Muscle of arm (tissue), 12 donors: Measurements from ENCODE around the gene EXD3. TPM values are rescaled to one million over a fixed set of nuclear protein-coding genes. Genes with fewer than 3 reads are reported as not detected.
"Not testable (repeated sequence)": the region's sequence is repeated elsewhere in the genome, so short reads cannot be mapped to it uniquely, and the experiment has no call there.

Experiments used
- DNase-seq: peaks from one replicate; pipeline ENCODE4 v3.0.0-alpha.2; 2013
- polyA plus RNA-seq, 12 donors: library from polyadenylated mRNA; unstranded; fragments of 120-200 nt; gene quantifications; one replicate each; pipeline ENCODE4 v1.2.1, GENCODE V29; 2013; ENCODE audit not compliant: insufficient read length in 12 of 12

Gene EXD3
- polyA plus RNA-seq, 12 donors, result 6.7 to 21.6 (median 11.6) TPM; not detected in 1

DNA sequence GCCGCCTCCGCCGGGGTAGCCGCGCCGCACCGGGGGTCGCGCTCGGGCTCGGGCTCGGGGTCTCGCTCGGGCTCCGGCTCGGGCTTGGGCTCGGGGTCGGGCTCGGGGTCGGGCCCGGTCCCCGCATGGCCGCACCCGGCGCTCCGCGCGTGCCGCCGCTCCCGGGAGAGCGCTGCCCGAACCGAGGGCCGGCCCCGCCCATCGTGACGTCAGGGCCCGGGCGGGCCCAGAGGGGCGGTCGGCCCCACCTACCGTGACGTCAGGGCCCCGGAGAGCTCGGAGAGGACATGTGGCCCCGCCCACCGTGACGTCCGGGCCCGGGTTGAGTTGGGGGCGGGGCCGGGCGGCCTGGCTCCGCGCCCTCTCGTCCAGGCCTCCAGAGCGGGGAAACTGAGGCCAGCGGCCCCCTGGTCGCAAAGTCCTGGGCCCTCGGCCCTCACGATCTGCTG is 36.2 kb upstream of the EXD3 start, which contains the start of gene NSMF:
Gene NSMF, minus strand, starts transcription at position 183 of the 449 bp plus-strand sequence. CDS start 232 bp downstream, outside the sequence.
- DNase-seq, result peak; percentile 91

DNA sequence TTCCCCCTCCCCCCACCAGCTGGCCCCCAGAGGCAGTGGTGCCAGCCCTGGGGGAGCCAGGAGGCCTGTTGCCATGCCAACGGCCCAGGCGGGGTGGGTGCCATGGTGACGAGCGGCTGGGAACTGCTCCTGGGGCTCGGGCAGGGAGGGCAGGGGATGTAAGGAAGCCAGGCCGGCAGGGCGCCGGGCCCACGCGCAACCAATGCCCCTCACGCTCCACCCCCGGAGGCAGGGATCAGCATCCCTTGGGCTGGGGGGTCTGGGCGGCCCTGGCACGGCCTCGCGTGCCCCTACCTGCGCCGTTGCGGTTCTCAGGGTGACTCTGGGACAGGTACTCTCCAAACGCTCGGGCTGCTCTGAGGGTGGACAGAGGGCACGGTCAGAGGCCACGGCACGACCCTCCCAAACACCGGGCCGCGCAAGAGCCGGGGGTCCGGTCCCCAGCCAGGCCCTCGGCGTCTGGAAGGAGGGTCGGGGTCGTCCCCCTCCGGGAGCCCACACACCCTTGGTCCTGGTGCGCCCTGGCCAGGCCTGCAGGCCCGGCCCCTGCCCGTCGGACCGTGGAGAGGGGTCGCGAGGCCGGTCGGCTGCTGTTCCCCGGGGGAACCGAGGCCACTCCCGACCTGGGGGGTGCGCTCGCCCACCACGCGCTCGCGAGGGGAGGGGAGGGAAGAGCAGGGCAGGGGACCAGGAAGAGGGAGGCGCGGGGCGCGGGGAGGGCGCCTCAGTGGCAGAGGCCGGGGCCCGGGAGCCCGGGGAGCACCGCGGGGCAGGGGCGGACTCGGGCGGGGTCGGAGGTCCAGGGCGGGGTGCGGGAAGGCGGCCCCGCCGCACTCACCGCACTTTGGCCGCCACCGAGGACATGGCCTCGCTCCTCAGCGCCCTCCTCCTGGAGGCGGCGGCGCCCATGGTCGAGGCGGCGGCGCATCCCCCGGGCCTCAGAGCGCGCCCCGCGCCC is 35.5 kb upstream of the EXD3 start:
- DNase-seq, result no peak

DNA sequence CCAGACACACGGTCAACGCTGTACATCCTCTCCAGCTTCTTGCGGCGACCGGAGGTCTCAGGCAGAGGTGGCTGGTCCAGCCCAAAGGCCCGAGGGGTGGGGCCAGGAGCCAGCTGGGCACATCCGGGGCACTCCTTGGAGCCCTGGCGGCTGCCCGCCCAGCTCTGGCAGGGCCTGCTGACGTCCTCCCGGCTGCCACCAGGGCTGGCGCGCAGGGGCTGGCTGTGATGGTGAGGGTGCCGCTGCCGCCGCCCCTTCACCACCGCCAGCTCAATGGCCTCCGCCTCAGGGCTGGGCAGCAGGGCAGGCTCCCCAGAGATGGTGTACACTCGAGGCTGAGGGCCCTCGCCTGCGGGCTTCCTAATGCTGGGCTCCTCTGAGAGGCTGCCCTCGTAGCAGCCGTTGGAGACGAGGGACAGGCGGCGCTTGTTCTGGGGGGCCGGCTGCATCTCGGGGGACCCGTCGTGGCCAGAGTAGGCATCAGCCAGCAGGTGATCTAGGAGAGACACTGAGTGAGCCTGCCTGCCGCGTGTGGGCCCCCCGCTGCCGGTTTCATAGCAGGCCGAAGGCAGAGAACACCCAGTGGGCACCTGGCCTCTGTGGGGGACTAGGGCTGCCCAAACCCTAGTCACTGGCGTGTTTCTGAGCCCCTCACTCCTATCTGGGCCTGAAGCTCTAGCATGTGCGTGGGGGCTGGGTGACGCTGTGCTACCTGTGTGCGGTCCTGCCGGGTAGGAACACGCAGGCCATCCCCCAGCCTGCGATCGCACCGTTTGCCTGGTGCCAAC is 34.6 kb upstream of the EXD3 start:
- no peak for DNase-seq

DNA sequence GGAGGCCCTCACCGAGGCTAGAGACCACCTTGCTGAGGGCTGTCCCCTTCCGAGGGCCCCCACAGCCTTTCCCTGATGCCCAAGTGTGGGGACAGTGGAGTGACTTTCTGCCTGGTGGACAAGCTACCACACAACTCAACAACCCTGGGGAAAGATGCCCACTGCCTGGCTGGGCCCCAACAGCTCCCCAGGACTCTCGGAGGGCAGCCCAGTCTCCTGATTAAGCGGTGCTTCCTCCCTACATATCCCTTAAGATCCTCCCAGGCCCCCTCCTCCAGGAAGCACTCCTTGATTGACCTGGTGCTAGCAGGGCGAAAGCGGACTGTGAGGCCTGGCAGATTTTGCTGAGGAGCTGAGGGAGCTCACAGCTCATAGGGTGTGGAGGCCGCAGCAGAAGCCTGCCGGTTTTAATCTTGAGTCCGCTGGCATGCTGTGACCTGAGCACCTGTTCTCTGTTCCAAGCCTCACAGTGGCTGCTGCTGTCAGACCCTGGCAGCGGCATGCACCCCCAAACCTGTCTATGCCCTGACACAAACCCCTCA is 34.0 kb upstream of the EXD3 start:
- no peak for DNase-seq

DNA sequence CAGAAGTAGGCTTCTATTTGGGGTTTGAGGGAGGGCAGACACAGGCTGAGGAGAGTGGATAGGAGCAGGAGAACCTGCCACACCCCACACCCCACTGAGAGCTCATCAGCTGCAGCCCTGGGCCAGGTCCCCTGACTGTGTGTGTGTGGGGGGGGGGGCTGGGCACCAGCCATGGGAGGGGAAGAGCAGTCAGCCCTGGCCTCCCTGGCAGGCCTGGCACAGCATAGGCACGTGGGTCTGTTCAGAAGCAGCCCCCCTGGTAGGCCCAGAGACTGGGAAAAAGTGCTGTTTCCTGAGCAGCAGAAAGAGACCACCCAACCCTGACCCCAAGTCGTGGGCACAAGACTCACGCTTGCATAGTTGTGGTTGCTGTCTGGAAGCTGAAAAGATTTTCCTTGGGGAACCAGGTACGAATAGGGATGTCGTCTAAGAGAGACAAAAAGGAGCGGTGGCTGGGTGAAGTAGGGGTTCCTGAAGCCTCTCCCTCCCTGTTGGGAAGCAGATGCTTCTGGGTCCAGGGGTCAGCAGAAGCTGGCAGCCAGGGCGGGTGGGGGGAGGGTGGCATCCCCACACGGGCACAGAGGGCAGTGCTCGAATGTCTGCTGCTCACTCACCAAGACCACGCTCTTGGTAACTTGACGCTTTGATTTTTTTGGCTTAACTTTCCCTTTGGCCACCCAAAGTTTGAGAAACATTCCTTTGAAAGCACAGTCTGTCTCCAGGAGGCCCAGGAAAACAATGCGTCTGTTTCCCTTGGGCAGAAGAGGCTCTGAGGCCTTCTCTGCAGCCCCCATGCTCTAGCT is 33.3 kb upstream of the EXD3 start:
- no peak for DNase-seq

DNA sequence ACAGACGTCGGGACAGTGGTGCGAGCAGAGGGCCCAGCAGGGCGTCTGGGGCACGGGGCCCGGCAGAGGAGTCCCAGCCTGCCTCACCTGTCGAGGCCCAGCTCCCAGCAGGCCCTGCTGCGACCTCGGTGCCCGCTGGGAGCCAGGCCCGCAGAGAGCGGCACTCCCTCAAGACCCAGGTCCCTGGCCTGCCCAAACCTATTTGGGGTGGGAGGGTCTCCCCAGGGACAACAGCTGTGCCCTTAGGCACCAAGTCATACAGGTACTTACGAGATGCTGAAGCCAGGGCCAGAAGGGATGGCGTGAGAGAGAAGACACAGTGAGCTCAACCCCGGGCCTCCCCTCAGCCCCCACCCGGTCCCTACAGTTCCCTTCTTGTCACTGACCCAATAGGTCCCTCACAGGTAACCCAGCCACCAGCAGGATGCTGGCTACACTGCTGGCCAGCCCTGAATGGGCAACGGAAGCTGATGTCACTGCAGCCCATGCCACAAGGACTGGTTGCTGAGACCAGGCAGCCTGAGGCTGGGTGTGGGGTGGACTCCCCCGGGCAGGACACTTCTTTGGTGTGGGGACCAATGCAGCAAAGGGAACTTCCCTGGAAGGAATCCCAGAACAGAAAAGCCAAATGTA is 32.5 kb upstream of the EXD3 start:
- DNase-seq, result no peak

DNA sequence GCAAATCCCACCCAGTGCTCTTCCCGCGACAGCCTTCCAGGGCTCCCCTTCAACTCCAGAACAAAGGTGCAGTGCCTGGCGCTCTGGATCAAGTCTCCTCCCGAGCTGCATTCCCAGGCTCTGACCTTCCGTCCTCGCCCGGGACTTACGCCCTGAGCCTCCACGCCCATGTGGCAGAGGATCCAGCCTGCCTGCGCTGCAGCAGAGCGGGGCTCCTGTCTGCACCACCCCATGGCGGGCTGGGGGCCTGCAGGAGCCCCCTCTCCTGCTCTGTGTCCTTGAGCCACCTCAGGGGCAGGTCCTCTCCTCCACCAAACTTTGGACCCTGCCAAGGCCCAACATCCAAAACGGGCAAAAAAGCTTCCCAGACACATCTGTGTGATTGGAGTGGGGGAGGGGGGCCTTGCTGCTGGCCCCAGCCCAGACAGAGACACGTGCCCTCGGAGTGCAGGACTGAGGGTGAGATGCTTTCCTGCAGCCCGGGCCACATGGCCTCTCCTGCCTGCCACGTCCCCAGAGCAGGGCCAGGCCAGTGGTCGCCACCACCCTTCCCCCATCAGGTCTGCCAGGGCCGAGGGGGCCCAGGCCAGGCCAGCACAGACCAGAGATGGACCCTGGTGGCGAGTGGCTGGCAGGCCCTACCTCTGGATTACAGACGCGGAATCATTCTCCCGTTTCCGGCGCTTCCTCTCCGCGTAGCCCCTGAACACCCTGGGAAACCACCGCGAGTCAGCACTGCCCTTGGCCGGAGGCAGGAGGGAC is 31.8 kb upstream of the EXD3 start:
- DNase-seq, result no peak

DNA sequence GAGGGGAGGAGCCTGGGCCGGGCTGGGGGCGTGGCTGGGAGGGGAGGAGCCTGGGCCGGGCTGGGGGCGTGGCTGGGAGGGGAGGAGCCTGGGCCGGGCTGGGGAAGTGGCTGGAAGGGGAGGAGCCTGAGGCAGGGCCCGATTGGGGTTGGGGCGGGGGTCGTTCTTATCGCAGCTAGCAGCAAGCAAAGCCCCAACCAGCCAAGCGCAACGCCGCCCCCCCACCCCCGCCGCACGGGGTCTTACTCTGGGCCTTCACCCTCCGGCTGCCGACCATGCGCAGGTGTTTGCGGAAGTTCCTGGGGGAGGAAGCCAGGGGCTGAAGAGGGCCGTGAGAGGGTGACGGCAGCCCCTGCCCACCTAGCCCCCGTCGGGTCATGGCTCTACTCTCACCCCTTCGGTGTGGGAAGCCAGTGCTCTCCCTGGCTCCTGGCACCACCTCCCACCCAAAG is 31.2 kb upstream of the EXD3 start:
- no peak for DNase-seq

DNA sequence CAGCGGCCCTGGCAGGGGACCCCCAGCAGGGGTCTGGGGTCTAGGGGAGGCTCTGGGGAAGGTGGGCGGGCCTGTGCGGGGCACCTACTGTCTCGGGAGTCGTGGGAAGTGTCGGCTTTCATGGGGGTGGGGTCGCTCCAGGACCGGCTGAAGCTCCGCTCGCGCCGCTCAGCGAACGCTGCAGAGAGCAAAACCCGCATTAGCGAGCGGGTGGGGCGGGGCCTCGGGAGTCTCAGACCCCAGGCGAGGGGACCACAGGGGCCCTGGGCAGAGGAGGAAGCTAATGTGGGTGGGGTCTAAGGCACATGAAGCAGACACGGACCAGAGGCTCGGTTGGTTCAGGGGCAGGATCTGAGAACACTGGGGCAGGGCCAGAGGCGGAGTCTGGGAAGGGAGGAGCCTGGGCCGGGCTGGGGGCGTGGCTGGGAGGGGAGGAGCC is 30.7 kb upstream of the EXD3 start:
- DNase-seq, result peak; percentile 54

DNA sequence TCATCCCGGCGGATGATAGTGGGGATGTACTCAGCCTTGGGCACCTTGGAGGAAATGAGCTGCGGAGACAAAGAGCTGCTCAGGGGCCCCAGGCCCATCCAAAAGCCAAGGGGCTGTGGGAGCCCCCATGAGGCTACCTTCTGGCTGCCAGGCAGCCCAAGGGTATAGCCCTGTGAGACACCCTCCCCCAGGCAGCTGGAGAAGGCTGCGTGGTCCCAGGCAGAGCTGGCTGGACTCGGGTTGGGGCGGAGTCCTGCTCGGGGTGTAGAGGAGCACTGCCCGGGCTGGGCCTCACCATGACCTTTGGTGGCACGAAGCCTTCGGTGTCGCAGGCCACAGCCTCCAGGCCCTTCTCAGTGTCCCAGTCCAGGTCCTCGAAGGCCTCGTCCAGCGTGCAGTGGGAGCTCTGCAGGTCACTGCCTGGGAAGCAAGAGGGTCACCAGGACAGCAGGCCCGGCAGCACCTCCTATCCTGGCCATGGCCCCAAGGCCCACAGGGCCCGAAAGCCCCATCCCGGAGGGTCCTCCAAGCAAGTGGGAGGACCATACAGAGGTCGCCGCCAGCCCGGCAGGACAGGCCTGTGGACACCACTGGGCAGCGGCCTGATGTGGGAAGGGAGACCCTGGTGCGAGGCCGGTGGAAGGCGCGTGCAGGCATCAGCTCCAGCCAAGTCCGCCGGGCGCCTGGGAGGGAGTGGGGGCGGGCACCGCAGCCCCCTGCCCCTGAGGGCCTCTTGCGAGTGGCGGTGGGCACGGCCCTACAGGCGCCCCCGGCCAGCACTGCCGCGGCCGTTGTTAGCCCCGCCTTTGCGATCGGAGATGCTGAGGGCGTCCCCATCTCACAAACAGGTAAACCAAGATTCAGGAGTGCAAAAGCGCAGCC is 30.0 kb upstream of the EXD3 start:
- no peak for DNase-seq

DNA sequence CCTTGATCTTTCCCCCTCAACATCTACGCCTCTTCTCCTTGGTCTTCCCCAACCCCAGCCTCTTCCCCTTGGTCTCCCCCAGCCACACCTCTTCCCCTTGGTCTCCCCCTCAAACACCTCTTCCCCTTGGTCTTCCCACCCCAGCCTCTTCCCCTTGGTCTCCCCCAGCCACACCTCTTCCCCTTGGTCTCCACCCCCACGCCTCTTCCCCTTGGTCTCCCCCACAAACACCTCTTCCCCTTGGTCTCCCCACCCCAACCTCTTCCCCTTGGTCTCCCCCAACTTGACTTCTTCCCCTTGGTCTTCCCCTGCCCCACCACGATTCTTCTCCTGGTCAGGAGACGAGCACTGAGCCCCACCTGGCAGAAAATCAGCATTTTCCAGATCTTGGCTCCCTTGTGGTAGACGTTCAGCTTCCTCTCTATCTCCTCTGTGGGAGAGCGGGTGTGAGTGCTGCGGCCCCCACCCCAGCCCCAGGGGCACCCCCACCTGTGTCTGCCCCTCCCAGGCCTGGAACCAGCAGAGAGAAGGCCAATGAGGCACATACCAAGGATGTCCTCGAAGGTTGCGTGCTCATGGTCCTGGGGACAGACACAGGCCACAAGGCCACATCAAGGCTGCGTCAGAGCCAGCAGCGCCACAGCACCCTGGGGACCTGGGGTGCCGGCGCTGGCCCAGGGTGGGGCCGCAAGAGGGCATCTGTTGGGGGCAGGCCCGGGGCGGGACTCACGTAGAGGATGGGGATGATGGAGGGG is 29.2 kb upstream of the EXD3 start:
- no peak for DNase-seq

DNA sequence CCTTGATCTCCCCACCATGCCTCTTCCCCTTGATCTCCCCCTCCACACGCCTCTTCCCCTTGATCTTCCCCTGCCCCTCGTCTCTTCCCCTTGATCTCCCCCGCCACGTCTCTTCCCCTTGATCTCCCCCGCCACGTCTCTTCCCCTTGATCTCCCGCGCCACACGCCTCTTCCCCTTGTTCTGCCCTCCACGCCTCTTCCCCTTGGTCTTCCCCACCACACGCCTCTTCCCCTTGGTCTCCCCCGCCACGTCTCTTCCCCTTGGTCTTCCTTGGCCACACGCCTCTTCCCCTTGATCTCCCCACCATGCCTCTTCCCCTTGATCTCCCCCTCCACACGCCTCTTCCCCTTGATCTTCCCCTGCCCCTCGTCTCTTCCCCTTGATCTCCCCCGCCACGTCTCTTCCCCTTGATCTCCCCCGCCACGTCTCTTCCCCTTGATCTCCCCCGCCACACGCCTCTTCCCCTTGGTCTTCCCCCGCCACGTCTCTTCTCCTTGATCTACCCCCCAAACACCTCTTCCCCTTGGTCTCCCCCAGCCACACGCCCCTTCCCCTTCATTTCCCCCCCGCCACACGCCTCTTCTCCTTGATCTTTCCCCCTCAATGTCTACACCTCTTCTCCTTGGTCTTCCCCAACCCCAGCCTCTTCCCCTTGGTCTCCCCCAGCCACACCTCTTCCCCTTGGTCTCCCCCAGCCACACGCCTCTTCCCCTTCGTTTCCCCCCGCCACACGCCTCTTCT is 28.5 kb upstream of the EXD3 start:
- DNase-seq, result not testable (repeated sequence)

DNA sequence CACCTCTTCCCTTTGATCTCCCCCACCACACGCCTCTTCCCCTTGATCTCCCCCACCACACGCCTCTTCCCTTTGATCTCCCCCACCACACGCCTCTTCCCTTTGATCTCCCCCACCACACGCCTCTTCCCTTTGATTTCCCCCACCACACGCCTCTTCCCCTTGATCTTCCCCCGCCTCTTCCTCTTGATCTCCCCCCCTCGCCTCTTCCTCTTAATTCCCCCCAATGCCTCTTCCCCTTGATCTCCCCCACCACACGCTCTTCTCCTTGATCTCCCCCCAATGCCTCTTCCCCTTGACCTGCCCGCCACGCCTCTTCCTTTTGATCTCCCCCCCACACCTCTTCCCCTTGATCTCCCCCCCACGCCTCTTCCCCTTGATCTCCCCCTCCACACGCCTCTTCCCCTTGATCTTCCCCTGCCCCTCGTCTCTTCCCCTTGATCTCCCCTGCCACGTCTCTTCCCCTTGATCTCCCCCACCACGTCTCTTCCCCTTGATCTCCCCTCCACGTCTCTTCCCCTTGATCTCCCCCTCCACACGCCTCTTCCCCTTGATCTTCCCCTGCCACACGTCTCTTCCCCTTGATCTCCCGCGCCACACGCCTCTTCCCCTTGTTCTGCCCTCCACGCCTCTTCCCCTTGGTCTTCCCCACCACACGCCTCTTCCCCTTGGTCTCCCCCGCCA is 27.7 kb upstream of the EXD3 start:
- DNase-seq, result not testable (repeated sequence)

DNA sequence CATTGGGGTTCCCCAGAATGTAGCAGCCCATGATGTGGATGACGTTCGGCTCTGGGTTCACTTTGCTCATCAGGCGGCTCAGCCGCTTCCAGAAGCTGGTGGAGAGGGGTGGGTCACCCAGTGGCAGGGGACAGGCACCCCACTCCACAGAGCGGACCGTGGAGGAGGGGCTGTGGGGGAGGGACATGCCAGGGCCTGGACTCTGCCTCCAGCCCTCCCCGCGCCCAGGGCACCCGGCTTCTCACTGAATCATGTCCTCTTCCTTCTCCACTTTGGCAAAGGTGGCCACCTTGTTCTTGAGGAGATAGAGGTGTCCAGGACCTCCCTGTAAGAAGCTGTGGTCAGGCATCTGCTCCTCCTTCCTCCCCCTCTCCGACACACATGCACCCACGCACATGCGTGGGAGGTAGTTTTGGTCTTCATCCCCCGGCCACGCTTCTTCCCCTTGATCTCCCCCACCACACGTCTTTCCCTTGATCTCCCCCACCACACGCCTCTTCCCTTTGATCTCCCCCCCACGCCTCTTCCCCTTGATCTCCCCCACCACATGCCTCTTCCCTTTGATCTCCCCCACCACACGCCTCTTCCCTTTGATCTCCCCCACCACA is 27.1 kb upstream of the EXD3 start:
- DNase-seq, result no peak

DNA sequence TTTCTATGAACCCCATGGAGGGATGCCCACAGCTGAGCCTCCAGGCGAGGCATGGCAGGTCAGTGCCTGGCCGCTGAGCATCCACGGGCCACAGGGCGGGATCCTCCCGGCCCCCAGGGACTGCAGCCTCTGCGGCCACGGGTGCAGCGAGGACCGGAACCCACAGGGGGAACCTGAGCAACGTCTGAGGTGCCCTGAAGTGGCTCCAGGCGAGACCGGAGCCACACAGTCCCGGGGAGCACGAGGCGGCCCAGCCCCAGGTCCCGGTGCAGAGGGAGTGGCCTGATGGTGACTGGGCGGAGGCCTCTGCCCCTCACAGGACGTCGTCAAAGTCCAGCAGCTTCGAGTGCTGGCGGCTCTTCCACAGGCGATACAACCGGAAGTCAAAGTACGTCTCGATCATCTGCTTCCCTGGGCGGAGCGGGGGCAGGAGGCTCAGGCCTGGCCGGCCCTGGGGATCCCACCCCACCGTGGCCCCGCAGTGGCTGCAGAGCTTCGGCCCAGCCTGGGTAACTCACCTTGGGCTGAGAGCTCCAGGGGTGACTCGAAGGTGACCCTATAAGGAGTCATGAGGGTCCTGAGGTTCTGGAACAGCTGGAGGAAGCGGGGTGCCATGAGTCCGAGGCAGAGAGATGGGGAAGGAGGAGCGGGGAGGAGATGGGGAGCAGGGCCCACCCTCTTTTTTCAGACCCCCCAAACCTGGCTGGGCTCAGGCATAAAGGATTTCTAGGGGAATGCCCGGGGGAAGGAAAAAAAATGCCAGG is 26.3 kb upstream of the EXD3 start:
- no peak for DNase-seq

DNA sequence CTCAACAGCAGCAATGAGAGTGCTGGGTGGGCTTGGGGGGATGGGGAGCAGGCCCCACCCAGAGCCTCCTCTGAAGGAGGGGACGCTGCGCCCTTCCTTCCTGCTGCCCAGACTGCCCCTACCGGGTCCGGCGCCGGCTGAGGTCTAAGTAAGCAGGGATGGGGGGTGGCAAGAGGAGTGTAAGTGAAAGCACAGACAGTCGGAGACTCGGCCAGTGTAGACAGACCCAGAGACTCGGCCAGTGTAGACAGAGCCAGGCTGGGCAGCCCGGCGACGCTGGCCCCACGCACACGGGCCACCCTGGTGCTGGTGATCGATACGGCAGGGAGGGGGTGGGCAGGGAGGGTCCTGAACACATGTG is 25.6 kb upstream of the EXD3 start:
- no peak for DNase-seq
